ENCODE measurements around the gene SLC6A12.
A peak's percentile ranks its signal among the peaks of the same experiment; 100 is the strongest.

The SLC6A12 gene

DNA sequence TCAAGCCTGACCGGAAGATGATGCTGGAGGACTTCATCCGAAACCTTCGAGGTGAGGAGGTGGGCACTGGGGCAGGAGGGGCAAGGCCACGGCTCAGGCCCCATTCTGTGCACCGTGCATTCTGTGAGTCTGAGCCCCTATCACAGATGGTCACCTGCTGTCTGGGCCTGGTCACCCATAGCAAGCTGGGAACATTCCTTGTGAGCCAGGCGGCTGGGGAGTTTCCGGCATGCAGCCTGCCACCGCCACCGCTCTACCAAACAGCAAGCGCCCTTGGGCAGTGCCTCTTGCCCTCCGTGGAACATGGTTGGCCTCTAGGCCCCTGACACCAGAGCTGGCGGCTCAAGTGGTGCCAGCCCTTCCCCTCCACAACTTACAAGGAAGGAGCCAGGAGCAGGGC, 56.3 kb downstream of the SLC6A12 start:
- DNase-seq = no peak

DNA sequence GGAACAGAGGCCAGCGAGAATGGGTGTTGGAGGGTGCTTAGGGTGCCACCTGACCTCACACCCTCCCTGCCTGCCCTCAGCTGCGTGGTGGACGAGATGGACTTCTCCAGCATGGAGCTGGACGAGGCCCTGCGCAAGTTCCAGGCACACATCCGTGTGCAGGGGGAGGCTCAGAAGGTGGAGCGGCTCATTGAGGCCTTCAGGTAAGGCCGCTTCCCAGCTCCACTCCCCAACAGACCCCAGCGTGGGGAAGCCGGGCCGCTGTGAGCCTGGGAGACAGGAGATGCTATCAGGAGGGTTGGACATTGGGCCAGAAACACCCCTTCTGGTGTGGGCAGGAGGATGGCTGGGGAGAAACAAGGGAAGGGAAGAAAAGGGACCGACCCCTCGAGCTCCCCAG, 57.0 kb downstream of the SLC6A12 start:
- DNase-seq = no peak

DNA sequence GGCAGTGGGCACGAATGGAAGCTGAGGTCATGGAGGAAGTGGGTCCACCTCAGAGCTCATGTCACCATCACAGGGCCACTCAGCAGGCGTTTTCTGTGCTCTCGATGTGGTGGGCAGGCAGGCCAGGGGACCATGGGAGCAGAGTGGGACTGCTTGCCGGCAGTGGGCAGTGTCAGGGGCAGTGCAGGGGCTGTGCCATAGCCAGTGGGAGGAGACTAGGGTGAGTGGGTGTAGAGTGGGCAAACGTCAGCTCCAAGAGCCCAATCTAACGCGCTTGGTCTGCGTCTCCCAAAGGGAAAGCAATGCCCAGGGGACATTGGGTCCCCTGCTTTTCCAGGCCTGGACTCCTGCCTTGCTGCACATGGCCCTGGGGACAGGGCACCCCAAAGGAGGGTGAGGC, 58.3 kb downstream of the SLC6A12 start:
- no peak for DNase-seq

DNA sequence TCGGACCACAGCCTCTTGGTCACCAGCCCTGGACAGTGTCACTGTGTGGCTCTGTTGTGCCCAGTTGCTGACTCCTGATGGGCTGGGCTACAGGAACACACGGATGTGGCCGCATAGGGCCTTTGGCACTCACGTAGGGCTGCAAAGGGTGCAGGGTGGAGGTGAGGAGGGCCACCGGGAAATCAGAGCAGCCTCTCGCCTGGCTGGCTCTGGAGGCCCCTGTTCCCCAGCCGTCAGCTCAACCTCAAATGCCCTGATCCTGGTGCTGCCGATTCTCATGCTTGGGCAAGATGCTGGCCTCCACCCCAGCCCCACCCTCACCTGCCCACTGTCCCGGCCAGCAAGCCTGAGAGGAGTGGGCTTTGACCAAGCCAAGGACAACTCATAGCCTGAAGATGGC, 59.0 kb downstream of the SLC6A12 start:
- DNase-seq = no peak

DNA sequence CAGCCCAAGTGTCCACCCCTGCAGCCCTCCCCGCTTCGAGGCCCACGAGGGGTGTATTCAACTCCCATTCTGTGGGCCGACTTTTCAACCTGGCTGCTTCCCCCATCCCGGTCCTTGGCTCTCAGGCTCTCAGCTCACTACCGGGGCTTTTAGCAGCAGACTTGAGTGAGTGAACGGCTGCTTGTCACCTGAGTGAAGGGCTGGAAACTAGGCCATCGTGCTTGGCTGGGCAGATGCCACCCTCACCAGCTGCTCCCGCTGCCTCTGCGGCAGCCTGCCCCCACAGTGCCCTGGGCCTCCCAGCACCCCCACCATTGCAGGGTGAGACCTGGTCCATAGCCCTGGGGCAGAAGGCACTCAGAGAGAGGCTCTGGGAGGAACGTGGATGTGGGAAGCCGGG, 59.9 kb downstream of the SLC6A12 start:
- no peak for DNase-seq

DNA sequence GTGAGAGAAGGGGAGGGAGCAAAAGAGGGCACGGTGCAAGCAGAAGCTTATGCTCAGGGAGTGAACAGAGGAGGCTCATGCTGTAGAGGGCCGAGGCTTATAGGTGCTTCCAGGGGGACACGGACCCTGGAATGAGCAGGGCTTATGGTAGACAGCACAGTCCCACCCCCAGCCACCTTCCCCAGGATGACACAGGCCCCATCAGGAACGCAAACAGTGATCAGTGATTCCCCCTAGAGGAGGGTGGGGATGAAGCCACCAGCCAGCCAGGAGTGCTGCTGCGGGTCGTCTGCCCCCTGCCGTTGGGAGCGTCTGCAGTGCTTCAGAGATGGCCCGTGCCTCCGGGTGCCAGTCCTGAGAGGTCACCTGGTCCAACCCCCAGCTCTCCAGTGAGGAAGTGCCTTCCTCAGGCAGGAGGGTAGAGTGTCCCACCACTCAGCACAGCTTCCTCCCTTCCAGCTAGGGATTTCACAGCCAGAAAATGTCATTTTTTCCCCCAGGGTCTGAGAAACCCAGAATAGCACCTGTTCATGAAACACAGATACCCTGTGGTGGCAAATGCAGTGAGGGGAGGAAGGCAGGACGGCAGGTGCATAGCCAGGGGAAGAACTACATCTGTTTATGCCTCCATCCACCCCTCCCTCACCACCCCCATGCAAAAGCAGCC, 60.7 kb downstream of the SLC6A12 start:
- peak; percentile 68 for DNase-seq

DNA sequence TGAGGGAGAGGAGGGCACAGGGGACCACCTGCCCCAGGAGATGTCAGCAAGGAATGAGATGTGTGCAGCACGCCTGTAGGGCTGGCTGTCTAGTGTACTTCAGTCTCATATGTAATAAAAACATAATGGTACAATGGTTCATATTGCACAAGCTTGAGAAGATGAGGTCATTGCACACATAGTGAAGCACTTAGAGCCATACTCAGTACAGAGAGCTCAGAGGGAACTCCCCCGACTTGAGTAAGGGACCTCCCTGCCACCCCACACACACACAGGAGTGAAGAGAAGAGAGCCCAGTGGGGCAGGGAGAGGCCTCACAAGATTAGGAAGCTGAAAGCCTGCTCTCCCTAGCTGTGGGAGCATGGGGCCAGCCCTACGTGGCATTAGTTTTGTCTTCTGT, 61.5 kb downstream of the SLC6A12 start:
- DNase-seq = no peak

DNA sequence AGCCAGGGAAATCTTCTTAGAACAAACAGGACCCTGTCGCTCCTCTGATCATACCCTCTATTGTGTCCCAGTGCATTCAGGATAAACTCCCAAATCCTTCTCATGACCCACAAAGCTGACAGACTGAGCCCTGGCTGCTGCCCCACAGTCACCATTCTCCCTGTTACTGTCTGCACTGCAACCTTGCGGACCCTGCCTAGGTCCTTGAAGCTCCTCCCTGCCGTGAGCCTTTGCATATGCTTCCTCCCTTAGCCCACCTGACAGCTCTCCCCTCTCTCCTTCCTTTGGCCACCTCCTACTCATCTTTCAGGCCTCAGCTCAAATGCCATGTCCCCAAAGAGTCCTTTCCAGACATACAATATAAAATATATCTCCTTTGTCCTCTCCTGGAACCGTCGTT, 62.4 kb downstream of the SLC6A12 start:
- DNase-seq = no peak

DNA sequence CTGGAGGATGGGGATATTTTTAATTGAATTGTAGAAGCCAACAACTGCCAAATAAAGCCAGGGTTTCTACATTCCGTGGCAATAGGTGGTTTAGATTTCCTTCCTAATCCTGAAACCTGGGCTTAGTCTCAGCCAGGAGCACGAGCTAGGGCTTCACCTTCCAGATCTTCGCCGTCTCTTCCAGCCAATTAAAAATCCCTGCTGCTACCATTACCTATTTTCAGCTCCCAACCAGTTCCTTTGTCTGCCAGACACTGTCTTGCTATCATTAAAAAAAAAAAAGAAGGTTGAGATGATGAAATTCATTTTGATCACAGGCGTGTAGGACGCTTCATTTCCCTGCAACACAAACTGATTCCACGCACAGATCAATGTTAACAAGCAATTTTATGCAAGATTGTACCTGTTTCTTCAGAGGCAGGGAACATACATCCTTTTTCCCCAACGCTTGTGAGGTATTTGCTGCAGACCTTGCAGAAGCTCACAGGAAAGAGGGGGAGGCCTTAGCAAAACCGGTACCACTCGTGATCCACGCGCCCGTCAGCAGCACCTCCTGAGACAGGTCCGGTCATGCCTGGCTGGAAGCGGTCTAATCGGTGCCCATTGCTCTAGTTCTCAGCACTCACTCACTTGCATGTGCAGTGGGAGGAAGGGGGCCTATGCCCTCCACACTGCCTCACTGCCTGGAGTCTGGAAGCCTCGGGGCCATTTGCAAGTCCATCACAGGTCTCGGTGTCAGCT, 65.1 kb downstream of the SLC6A12 start:
- DNase-seq = no peak

DNA sequence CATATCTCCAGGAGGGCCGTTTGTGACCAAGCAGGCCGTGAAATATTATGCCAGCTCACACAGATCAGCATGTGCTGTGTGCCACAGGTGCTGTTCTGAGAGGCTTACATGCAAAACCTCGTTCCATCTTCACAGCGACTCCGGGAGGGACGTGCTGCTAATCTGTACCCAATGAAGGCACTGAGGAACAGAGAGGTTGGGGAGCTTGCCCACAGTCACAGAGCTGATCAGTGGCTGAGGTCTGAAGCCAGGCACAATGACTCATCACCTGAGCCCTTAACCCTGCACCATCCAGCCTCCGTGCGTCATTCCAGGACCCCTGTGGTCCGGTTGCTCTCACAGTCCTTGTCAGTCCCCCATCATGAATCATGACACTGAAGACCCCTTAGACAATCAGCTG, 66.7 kb downstream of the SLC6A12 start:
- DNase-seq = no peak

DNA sequence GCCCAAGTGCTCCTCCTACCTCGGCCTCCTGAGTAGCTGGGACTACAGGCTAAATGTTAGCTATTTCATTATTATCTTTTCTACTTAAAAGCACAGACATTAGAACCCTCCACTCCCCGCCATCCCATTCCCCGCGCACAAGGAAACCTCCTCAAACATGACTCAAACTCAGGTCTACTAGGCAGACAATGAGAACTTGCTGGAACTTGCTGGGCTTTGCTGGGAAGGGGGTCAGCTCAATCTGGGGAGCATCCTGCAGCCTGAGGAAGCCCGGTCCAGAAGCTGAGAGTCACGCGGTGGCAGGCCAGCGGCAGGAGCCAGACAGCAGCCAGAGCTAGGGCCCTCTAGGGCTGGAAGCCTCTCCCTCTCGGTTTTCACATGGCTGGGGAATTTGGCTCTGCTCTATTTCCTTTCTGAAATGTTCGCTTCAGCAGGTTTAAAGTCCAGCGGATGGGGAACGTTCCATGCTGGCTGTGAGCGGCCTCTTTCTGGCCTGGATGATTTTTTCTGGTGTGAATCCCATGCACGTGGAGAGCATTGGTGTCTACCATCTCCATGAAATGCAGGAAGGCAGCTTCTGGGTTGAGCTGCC, 68.5 kb downstream of the SLC6A12 start:
- DNase-seq = no peak

DNA sequence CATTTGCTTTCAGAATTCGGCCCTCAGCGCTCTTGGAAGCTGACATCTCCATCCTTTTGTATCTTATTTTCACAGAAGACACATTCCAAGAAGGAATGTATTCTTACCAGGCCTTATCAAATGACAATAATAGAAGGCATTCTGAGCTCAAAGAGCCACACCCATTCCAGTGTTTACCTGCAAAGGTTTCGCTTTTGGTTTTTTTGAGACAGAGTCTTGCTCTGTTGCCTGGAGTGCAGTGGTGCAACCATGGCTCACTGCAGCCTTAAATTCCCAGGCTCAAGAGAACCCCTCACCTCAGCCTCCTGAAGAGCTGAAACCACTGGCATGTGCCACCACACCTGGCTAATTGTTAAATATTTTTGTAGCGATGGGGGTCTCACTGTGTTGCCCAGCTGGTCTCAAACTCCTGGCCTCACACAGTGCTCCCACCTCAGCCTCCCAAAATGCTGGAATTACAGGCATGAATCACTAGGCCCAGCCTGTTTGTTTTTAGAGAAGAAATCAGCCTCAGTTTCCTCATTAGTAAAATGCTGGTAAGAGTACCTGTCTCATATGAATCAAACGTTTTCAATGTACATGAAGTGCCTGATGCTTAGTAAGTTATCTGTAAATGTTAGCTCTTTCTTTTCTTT, 69.2 kb downstream of the SLC6A12 start:
- DNase-seq = no peak

DNA sequence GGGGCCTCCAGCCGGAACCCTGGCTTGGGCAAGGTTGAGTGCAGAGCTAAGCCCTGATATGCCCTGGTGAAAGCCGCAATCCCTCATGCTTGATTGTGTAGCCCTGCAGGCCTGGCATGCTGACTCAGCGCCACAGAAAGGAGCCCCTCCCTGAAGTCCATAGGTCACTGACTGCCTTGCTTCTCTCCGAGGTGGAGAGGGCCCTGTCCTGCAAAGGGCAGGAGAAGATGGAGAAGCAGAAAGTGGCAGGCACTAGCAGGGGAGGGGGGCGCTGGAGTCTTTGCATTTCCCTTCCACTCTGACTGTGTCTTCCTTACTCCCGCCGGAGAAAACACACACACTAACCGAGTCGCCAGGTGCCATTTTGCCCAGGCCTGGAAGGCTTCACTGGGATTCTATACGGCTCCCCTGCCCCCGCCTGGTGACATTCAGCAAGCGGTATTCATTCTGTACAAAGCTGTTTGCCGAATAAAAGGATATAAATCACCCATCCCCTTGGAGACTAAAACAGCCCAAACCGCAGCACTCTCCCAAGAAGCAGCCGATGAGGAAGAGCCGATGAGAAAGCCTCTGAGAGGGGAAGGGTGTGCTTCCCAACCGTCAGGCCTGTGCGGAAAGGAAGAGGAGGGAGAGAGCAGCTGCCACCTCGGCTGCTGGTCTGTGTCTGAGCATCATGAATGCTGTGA, 69.8 kb downstream of the SLC6A12 start:
- DNase-seq = peak; percentile 53

DNA sequence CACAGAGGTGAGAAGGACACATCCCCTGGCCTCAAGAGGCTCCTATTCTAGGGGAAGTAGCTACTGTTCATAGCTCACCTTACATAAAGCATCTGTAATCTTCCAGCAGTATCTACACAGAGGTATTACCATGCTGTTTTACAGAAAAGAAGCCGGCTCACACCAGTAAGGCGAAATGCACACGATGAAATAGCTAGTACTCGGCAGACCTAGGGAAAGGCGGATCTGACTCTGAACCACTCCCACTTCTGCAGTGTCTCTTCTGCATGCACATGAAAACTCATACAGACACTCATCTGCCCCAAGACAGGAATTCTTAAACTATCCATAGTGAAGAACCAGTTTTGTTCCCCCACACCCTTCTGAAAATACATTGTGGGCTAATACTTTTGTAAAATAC, 73.8 kb downstream of the SLC6A12 start:
- no peak for DNase-seq

Measured in kidney glomerular epithelial cell (primary cell).